Measurements from ENCODE around the gene ACTG1. TPM values are rescaled to one million over a fixed set of nuclear protein-coding genes. Genes with fewer than 3 reads are reported as not detected.
A peak's percentile ranks its signal among the peaks of the same experiment; 100 is the strongest.

Gene ACTG1
- total and polyA plus RNA-seq, 9 of the 15 experiments (the other 6 are each of a cell fraction or from before 2014, with no cell fraction given): 224 to 1,775 (median 568) TPM

DNA sequence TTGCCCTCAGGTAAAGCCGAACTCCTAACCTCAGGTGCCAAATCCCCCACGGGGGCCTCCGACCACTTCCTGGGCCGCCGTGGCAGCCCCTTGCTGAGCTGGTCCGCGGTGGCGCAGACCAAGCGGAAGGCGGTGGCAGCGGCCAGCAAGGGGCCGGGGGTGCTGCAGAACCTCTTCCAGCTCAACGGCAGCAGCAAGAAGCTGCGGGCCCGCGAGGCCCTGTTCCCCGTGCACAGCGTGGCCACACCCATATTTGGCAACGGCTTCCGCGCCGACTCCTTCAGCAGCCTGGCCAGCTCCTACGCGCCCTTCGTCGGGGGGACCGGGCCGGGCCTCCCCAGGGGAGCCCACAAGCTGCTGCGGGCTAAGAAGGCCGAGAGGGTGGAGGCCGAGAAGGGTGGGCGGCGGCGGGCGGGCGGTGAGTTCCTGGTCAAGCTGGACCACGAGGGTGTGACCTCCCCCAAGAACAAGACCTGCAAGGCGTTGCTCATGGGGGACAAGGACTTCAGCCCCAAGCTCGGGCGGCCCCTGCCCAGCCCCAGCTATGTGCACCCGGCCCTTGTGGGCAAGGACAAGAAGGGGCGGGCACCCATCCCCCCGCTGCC lies 51.6 kb downstream of the ACTG1 start (continued):
- TF ChIP-seq, protein P1, sequence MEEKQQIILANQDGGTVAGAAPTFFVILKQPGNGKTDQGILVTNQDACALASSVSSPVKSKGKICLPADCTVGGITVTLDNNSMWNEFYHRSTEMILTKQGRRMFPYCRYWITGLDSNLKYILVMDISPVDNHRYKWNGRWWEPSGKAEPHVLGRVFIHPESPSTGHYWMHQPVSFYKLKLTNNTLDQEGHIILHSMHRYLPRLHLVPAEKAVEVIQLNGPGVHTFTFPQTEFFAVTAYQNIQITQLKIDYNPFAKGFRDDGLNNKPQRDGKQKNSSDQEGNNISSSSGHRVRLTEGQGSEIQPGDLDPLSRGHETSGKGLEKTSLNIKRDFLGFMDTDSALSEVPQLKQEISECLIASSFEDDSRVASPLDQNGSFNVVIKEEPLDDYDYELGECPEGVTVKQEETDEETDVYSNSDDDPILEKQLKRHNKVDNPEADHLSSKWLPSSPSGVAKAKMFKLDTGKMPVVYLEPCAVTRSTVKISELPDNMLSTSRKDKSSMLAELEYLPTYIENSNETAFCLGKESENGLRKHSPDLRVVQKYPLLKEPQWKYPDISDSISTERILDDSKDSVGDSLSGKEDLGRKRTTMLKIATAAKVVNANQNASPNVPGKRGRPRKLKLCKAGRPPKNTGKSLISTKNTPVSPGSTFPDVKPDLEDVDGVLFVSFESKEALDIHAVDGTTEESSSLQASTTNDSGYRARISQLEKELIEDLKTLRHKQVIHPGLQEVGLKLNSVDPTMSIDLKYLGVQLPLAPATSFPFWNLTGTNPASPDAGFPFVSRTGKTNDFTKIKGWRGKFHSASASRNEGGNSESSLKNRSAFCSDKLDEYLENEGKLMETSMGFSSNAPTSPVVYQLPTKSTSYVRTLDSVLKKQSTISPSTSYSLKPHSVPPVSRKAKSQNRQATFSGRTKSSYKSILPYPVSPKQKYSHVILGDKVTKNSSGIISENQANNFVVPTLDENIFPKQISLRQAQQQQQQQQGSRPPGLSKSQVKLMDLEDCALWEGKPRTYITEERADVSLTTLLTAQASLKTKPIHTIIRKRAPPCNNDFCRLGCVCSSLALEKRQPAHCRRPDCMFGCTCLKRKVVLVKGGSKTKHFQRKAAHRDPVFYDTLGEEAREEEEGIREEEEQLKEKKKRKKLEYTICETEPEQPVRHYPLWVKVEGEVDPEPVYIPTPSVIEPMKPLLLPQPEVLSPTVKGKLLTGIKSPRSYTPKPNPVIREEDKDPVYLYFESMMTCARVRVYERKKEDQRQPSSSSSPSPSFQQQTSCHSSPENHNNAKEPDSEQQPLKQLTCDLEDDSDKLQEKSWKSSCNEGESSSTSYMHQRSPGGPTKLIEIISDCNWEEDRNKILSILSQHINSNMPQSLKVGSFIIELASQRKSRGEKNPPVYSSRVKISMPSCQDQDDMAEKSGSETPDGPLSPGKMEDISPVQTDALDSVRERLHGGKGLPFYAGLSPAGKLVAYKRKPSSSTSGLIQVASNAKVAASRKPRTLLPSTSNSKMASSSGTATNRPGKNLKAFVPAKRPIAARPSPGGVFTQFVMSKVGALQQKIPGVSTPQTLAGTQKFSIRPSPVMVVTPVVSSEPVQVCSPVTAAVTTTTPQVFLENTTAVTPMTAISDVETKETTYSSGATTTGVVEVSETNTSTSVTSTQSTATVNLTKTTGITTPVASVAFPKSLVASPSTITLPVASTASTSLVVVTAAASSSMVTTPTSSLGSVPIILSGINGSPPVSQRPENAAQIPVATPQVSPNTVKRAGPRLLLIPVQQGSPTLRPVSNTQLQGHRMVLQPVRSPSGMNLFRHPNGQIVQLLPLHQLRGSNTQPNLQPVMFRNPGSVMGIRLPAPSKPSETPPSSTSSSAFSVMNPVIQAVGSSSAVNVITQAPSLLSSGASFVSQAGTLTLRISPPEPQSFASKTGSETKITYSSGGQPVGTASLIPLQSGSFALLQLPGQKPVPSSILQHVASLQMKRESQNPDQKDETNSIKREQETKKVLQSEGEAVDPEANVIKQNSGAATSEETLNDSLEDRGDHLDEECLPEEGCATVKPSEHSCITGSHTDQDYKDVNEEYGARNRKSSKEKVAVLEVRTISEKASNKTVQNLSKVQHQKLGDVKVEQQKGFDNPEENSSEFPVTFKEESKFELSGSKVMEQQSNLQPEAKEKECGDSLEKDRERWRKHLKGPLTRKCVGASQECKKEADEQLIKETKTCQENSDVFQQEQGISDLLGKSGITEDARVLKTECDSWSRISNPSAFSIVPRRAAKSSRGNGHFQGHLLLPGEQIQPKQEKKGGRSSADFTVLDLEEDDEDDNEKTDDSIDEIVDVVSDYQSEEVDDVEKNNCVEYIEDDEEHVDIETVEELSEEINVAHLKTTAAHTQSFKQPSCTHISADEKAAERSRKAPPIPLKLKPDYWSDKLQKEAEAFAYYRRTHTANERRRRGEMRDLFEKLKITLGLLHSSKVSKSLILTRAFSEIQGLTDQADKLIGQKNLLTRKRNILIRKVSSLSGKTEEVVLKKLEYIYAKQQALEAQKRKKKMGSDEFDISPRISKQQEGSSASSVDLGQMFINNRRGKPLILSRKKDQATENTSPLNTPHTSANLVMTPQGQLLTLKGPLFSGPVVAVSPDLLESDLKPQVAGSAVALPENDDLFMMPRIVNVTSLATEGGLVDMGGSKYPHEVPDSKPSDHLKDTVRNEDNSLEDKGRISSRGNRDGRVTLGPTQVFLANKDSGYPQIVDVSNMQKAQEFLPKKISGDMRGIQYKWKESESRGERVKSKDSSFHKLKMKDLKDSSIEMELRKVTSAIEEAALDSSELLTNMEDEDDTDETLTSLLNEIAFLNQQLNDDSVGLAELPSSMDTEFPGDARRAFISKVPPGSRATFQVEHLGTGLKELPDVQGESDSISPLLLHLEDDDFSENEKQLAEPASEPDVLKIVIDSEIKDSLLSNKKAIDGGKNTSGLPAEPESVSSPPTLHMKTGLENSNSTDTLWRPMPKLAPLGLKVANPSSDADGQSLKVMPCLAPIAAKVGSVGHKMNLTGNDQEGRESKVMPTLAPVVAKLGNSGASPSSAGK (IDR thresholded peaks at IDR 0.05): 0 out of 2 replicates have a peak, but pooled peaks have one; percentile 48
- TF ChIP-seq, protein P2, sequence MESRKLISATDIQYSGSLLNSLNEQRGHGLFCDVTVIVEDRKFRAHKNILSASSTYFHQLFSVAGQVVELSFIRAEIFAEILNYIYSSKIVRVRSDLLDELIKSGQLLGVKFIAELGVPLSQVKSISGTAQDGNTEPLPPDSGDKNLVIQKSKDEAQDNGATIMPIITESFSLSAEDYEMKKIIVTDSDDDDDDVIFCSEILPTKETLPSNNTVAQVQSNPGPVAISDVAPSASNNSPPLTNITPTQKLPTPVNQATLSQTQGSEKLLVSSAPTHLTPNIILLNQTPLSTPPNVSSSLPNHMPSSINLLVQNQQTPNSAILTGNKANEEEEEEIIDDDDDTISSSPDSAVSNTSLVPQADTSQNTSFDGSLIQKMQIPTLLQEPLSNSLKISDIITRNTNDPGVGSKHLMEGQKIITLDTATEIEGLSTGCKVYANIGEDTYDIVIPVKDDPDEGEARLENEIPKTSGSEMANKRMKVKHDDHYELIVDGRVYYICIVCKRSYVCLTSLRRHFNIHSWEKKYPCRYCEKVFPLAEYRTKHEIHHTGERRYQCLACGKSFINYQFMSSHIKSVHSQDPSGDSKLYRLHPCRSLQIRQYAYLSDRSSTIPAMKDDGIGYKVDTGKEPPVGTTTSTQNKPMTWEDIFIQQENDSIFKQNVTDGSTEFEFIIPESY (CRISPR knock-in tag; IDR thresholded peaks at IDR 0.05): peak; percentile 42; the same call in 1 of the 2 replicates
- TF ChIP-seq ZNF133 (CRISPR knock-in tag; IDR thresholded peaks at IDR 0.05): no peak
- TF ChIP-seq CC2D1A (IDR thresholded peaks at IDR 0.05): no peak
- TF ChIP-seq ZNF121 (CRISPR knock-in tag; conservative IDR thresholded peaks at IDR 0.05): no peak
- peak; percentile 65; the same call in 1 of the 2 replicates for TF ChIP-seq L3MBTL2 (IDR thresholded peaks at IDR 0.05)
- TF ChIP-seq ZNF282 (CRISPR knock-in tag; IDR thresholded peaks at IDR 0.05): no peak
- no peak for TF ChIP-seq FOXM1 (IDR thresholded peaks at IDR 0.05; ENCODE audit: low read depth)
- TF ChIP-seq FOXM1 (CRISPR knock-in tag; IDR thresholded peaks at IDR 0.05; ENCODE audit: low read depth): no peak
- TF ChIP-seq ZNF445 (CRISPR knock-in tag; IDR thresholded peaks at IDR 0.05; ENCODE audit: low read depth): no peak
- no peak for TF ChIP-seq SLC30A9 (CRISPR knock-in tag; IDR thresholded peaks at IDR 0.05)
- no peak for TF ChIP-seq FOXP1 (CRISPR knock-in tag; IDR thresholded peaks at IDR 0.05)
- TF ChIP-seq, protein P3, sequence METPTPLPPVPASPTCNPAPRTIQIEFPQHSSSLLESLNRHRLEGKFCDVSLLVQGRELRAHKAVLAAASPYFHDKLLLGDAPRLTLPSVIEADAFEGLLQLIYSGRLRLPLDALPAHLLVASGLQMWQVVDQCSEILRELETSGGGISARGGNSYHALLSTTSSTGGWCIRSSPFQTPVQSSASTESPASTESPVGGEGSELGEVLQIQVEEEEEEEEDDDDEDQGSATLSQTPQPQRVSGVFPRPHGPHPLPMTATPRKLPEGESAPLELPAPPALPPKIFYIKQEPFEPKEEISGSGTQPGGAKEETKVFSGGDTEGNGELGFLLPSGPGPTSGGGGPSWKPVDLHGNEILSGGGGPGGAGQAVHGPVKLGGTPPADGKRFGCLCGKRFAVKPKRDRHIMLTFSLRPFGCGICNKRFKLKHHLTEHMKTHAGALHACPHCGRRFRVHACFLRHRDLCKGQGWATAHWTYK (CRISPR knock-in tag; IDR thresholded peaks at IDR 0.05): no peak

Data from K562 (cell line).